Iris pigment epithelial cell (primary cell): ENCODE results near the gene MCF2L2.
A peak's percentile ranks its signal among the peaks of the same experiment; 100 is the strongest.
"Not testable (repeated sequence)": the region's sequence is repeated elsewhere in the genome, so short reads cannot be mapped to it uniquely, and the experiment has no call there.

Experiments
- DNase-seq: peaks from one replicate; pipeline ENCODE4 v3.0.0-alpha.2; 2011; ENCODE audit warnings: low read depth

MCF2L2 gene

DNA sequence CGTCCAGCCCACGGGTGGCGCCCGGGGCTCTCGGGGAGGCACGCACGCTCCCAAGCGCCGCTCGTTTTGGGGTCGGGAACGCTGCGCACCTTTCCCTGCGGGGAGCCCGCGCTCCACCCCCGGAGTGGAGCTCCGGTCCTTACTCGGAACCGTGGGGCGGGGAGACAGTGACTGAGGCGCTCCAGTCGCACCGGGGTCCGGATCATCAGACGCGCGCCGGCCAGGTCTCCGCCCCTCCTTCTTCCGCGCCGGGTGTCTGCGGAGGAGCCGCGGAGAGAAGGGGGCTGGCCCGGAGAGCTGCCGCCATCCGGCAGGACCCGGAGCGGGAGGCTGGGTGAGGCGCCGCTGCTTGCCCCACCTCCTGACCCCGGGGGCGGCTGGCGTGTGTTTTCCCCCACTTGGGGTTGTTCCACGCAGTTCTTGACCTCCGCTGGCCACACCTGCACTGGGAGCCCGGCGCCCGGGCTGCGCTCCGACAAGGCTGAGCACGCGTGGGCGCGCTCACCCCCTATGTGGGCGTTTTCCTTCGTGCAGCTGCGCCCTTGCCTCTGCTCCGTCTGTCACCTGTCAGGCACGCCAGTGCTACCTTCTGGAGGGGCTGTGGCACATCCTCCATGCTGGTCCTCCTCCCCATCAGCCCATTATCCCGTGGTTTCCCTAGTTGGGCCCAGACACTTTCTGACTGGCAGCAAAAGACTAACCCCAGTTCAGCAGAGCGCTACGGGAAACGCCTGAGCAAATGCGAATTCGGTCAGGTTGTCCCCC lies at the start of gene MCF2L2:
Gene MCF2L2 (minus strand): TSS at position 173 of the 765 bp plus-strand sequence. CDS start 642 bp downstream, outside the sequence.
- DNase-seq: peak; percentile 29

DNA sequence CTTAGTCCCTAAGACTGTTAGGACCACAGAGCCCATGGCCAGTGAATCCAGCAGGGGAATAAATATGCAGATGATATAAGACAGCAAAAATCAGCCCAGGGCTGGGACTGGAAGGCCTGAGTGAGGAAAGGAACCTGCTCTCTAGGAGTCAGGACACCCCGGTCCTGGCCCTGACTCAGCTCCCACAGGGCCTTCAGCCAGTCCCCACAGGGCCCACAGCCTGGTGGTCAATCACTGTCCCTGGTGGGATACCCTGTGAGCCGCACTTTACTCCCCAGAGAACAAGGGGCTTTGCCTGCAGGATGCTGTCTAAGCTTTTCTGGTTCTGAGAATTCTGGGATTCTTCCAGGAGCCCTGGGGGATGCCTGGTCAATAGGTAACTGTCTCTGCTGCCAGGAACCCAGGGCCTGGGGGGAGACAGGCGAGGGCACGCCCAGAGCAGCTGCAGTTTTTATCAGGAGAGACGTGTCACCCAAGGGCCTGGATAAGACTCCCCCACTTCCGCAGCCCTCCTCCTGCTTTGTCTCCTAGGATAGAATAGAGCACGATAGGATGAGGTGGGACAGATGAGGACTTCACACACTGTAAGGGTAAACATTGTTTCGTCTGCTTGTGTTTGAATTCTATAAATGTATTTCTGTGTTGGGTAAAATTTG lies 49.5 kb upstream of the MCF2L2 start:
- DNase-seq: no peak

DNA sequence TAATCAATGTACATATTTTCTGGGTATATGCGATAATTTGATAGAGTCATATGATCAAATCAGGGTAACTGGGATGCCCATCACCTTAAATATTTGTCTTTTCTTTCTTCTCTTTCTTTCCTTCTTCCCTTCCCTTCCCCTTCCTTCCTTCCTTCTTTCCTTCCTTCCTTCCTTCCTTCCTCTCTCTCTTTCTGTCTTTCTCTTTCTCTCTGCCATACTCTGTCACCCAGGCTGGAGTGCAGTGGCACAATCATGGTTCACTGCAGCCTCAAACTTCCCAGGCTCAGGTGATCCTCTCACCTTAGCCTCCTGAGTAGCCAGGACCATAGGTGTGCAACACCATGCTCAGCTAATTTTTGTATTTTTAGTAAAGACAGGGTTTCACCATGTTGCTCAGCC lies 47.3 kb upstream of the MCF2L2 start:
- DNase-seq: not testable (repeated sequence)

- DNase-seq: no peak
These were observed 46.8 kb upstream of the MCF2L2 start for GRCh38 chr3:183475016-183475763.

GRCh38 chr3:183473969-183474368 lies 45.5 kb upstream of the MCF2L2 start:
- no peak for DNase-seq

DNA sequence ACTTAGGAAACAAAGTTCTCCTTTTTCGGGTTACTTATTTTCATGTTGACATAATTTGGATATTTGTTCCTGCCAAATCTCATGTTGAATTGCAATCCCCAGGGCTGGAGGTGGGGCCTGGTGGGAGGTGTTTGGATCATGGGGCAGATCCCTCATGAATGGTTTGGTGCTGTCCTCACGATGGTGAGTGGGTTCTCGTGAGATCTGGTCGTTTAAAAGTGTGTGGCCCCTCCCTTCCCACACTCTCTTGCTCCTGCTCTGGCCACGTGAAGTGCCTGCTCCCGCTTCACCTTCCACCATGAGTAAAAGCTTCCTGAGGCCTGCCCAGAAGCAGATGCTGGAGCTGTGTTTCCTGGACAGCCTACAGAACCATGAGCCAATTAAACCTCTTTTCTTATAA lies 43.7 kb upstream of the MCF2L2 start:
- no peak for DNase-seq

DNA sequence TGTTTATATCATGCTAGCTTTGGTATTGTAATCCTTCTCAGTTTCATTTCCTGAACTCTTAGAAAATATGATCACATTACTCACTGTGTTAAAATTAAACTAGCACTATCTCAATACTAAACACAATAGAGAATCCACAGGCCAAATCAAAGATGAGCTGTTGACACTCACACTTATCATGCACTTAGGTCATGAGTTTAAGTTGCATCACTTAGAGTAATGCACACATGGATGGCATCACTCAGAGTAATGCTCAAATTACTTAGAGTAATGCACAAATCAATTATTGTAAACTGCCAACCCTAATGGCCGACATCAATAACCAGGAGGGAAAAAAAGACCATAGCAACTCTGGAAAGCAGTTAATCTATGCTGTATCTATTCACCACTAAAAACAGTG lies 40.0 kb upstream of the MCF2L2 start:
- no peak for DNase-seq

DNA sequence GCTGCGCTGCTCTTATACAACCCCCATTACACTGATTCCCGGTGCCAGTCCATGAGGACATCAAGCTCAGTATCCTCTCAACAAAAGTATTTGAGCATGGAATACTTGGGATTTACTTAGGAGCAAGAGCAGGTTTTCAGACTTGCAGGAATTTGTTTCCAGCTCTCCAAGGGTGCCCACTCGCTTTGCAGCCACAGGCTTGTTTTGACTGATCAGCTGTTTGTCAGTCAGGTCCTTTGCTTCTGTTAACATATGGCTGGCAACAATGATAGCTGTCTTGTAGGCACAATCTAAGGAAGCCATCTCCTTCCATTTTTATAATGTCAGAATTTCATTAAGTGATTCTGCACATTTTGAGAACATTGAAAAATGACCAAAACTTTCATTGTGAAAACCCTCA lies 38.2 kb upstream of the MCF2L2 start:
- DNase-seq: no peak

GRCh38 chr3:183465710-183466109 lies 37.3 kb upstream of the MCF2L2 start:
- not testable (repeated sequence) for DNase-seq

- DNase-seq: no peak
These were observed 36.1 kb upstream of the MCF2L2 start for GRCh38 chr3:183464480-183464879.

- no peak for DNase-seq
These were observed 31.9 kb upstream of the MCF2L2 start for GRCh38 chr3:183460081-183461055.

GRCh38 chr3:183455089-183455488 lies 26.7 kb upstream of the MCF2L2 start:
- peak; percentile 68 for DNase-seq

DNA sequence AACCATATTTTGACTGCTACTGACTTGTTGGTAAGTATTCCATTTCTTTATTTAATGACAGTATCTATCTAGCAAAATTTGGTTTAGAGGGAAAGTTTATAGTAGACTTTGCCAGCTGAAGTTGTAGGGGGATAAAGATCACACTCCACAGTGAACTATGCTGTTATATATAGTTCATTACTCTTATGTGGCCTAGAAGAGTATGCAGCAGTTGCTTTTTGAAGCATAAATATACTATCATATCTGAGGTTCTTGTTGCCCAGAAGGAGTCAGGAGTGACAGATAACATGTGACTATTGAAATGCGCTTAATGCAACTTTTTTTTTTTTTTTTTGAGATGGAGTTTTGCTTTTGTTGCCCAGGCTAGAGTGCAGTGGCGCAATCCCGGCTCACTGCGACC lies 25.6 kb upstream of the MCF2L2 start:
- DNase-seq: no peak

DNA sequence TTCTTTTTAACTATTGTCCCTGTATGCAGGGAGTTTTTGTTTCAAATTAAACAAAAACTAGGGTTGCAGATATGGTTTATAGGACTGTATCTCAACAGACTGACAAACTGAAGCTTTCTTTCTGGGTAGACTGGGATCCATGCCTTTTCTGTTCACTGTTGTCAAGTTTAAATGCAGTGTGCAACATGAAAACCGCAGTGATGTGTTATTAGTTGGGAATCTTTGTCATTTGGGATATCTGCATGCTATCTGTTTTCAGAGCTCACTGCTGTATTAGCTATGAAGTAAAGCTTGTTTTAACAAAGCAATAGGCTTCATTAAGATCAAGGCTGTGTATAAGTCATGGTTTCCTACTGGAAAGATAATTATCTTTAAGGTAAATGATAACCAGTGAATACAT lies 21.4 kb upstream of the MCF2L2 start:
- peak; percentile 45 for DNase-seq

- peak; percentile 49 for DNase-seq
These were observed 21.0 kb upstream of the MCF2L2 start for GRCh38 chr3:183449391-183449790.

GRCh38 chr3:183448369-183449128 lies 20.1 kb upstream of the MCF2L2 start:
- DNase-seq: no peak

- peak; percentile 75 for DNase-seq
These were observed 19.0 kb upstream of the MCF2L2 start for GRCh38 chr3:183447206-183448001.

DNA sequence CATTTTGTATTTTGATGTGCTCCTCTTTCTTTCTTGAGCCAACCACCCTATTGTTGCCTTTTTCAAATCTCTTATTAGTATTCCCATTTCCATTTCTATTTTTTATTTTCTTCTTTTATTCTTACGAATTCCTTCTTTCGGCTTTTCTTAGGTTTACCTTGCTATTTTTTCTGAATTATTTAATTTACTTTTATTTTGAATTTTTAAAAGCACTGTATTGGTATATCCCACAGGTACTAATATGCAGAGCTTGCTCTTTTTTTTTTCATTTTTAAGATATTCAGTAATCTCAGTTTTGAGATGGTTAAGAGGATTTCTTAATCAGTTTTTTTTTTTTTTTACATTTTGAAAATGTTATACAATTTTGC lies 18.4 kb upstream of the MCF2L2 start:
- no peak for DNase-seq

- DNase-seq: no peak
These were observed 16.3 kb upstream of the MCF2L2 start for GRCh38 chr3:183444748-183445147.
